Panc1 (cell line): ENCODE results near the gene BRD1. TPM values are rescaled to one million over a fixed set of nuclear protein-coding genes. Genes with fewer than 3 reads are reported as not detected.

Source experiments
- ATAC-seq: fragments of 200-7000 bp; cut with Tn5 transposase; 2 replicates; pipeline ENCODE4 v1.9.1; 2020; ENCODE audit warnings: mild to moderate bottlenecking, moderate library complexity
- BruUV-seq: library from RNA; stranded (reverse); fragments of 400-500 nt; replicated peaks from 2 replicates; lab custom pipeline; 2021; lab: Mats Ljungman, UMichigan
- CTCF ChIA-PET: fragments of 300-600 bp; sonication (Branson Sonifier 250); formaldehyde crosslinking; loops from one replicate; lab custom pipeline; 2022; ENCODE audit warnings: antibody characterized with exemption; lab: Charles Lee
- POLR2A ChIA-PET: fragments of 300-600 bp; sonication (Branson Sonifier 250); formaldehyde crosslinking; loops from one replicate; lab custom pipeline; 2022; ENCODE audit warnings: antibody characterized with exemption; lab: Charles Lee
- DNase-seq: peaks from one replicate; pipeline ENCODE4 v3.0.0-alpha.2; 2010; ENCODE audit warnings: low read depth, low spot score
- H3K27ac ChIP-seq: 2 replicates; pipeline ENCODE4 v1.5.1; 2011; ENCODE audit warnings: mild to moderate bottlenecking, low read length, inconsistent platforms
- H3K27me3 ChIP-seq: fragments of 200-500 bp; sonication (Bioruptor generic); 2 replicates; pipeline ENCODE4 v1.6.0; 2014; ENCODE audit warnings: low read length, inconsistent platforms; ENCODE audit not compliant: control insufficient read depth, insufficient read depth
- H3K36me3 ChIP-seq: fragments of 200-500 bp; sonication (Bioruptor generic); 2 replicates; pipeline ENCODE4 v1.5.1; 2014; ENCODE audit warnings: inconsistent platforms, mild to moderate bottlenecking, low read length, moderate library complexity; ENCODE audit not compliant: control insufficient read depth, insufficient read depth
- H3K4me1 ChIP-seq: 2 replicates; pipeline ENCODE4 v1.5.1; 2011; ENCODE audit warnings: inconsistent platforms, mild to moderate bottlenecking, low read length, moderate library complexity; ENCODE audit not compliant: control insufficient read depth, insufficient read depth
- H3K4me3 ChIP-seq, 2 experiments: 2 replicates each; pipeline ENCODE4 v1.5.1; 2011 to 2012; ENCODE audit warnings: low read depth in 2 of 2, low read length in 2 of 2, mild to moderate bottlenecking in 2 of 2, inconsistent platforms in 1 of 2, moderate library complexity in 1 of 2
- H3K9me3 ChIP-seq: fragments of 200-500 bp; sonication (Bioruptor generic); 2 replicates; pipeline ENCODE4 v1.5.1; 2014; ENCODE audit warnings: low read depth, mild to moderate bottlenecking, inconsistent platforms, low read length, moderate library complexity; ENCODE audit not compliant: control insufficient read depth, insufficient read depth
- POLR2AphosphoS5 ChIP-seq: IDR thresholded peaks from 2 replicates; pipeline ENCODE4 v1.6.1; 2012; ENCODE audit warnings: mild to moderate bottlenecking, low read depth, low read length, moderate library complexity
- SIN3A ChIP-seq: IDR thresholded peaks from 2 replicates; pipeline ENCODE4 v1.6.1; 2012; ENCODE audit warnings: low read depth, mild to moderate bottlenecking, low read length, moderate library complexity, borderline replicate concordance; ENCODE audit not compliant: insufficient read depth
- TCF7L2 ChIP-seq: IDR thresholded peaks from 2 replicates; pipeline ENCODE4 v1.6.1; 2011; ENCODE audit warnings: mild to moderate bottlenecking, low read depth, low read length, inconsistent platforms
- in situ Hi-C: cut with HindIII; loops from 2 replicates; pipeline ENCODE4 v1.10.0; 2016; ENCODE audit warnings: low sequenced_read_pairs, low pct_unique_long_range_greater_than_20kb
- intact Hi-C: fragments of 100-400 bp; cut with micrococcal nuclease; formaldehyde crosslinking; loops from one replicate; pipeline ENCODE4 v1.10.0; 2022; ENCODE audit not compliant: unreplicated experiment
- total RNA-seq: library from RNA; stranded (reverse); gene quantifications from one replicate; pipeline ENCODE4 v1.2.1, GENCODE V29; 2021; ENCODE audit not compliant: unreplicated experiment
- TF ChIP-seq, protein P1 (sequence below), 2 experiments: IDR thresholded peaks; 2 replicates each; pipeline ENCODE4 v1.6.1; 2011 to 2012; ENCODE audit warnings: low read depth in 2 of 2, control low read depth in 1 of 2, low read length in 1 of 2, mild to moderate bottlenecking in 1 of 2, moderate library complexity in 1 of 2; ENCODE audit not compliant: insufficient read depth in 1 of 2
- TF ChIP-seq, protein P2 (sequence below): fragments of 450-650 bp; IDR thresholded peaks from 2 replicates; pipeline ENCODE4 v1.5.1; 2017; ENCODE audit warnings: mild to moderate bottlenecking

BRD1 gene
- total RNA-seq, 1 experiment from 2014 or later: 24.0 TPM

DNA sequence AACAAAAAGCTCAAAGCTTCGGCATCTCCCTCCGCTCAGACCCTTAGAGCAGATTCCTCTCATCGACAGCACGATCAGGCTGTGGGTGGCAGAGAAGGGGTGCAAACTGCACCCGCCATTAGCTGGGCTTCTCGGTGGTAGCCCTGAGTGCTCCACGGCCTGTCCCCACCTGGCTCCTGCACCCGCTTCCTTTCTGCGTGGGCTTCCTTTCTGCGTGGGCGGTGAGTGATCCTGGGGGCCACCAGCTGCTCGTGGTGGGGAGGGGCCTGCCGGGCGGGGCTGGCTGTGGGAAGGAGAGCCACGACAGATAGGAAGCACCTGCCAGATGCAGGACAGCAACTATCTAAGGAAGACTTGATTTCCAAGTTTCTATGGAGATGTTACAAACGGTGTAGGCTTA is 55.0 kb downstream of the BRD1 start:
- POLR2A ChIA-PET: no interaction called here
- DNase-seq (no peak), ATAC-seq (no peak)
- CTCF ChIA-PET: no interaction called here
- H3K4me3 ChIP-seq: no peak overlapping the region
- H3K4me1 ChIP-seq: no peaks in the 10 kb centered on the region
- no TSS peak for BruUV-seq
- H3K27ac ChIP-seq: no peak overlapping the region
- H3K9me3 ChIP-seq: no peaks in the 10 kb centered on the region
- intact Hi-C loops: no loop called here
- no peaks in the 10 kb centered on the region for H3K27me3 ChIP-seq
- H3K36me3 ChIP-seq: peaks cover 4% of the 10 kb centered on the region; the same call in 1 of the 2 replicates
- in situ Hi-C loops: no loop called here
- TF ChIP-seq, protein P1, sequence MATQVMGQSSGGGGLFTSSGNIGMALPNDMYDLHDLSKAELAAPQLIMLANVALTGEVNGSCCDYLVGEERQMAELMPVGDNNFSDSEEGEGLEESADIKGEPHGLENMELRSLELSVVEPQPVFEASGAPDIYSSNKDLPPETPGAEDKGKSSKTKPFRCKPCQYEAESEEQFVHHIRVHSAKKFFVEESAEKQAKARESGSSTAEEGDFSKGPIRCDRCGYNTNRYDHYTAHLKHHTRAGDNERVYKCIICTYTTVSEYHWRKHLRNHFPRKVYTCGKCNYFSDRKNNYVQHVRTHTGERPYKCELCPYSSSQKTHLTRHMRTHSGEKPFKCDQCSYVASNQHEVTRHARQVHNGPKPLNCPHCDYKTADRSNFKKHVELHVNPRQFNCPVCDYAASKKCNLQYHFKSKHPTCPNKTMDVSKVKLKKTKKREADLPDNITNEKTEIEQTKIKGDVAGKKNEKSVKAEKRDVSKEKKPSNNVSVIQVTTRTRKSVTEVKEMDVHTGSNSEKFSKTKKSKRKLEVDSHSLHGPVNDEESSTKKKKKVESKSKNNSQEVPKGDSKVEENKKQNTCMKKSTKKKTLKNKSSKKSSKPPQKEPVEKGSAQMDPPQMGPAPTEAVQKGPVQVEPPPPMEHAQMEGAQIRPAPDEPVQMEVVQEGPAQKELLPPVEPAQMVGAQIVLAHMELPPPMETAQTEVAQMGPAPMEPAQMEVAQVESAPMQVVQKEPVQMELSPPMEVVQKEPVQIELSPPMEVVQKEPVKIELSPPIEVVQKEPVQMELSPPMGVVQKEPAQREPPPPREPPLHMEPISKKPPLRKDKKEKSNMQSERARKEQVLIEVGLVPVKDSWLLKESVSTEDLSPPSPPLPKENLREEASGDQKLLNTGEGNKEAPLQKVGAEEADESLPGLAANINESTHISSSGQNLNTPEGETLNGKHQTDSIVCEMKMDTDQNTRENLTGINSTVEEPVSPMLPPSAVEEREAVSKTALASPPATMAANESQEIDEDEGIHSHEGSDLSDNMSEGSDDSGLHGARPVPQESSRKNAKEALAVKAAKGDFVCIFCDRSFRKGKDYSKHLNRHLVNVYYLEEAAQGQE (IDR thresholded peaks at IDR 0.05; ENCODE audit: insufficient read depth in 1 of 2, low read depth in 2 of 2, low read length in 1 of 2): no peak

DNA sequence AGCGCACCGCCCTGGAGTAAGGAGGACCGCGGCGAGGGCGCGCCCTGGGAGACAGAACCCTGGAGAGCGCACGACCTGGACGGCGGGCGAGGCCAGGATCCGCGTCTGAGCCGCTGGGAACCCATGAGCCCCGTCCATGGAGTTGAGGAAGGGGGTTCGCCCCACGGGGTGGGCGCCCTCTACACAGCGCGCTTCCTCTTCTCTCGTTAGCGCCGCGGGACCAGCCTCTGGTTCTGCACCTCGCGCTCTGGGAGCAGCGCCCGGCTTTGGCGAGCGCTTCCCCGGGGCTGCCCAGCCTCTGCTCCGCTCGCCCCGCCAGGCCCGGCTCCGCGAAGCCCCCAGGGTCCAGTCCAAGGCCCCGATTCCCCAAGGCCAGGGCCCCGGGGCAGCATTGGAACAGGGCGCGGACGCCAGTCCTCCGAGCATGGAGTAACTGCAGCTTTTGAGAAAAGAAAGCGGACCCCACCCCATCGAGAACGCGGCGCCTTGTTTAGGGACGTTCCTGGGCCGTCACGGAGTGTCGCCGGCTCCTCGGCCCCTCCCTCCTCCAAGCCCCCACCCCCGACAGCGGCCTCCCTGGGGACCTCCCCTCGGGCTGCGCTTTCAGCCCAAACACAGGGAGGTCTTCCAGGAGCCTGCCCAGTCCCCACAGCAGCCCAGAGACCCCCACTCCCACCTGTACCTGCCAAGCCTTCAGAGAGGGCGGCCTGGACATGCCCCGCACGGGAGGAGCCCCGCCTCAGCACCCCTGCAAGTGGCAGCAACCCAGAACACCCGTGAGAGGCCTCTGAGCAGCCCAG is 56.2 kb downstream of the BRD1 start:
- H3K4me3 ChIP-seq: no peak overlapping the region
- in situ Hi-C loops: no loop called here
- peaks cover 4% of the 10 kb centered on the region; the same call in 1 of the 2 replicates for H3K36me3 ChIP-seq
- BruUV-seq: no TSS peak
- H3K4me1 ChIP-seq: no peaks in the 10 kb centered on the region
- H3K9me3 ChIP-seq: no peaks in the 10 kb centered on the region
- ChIA-PET POLR2A (no interaction called here), CTCF (no interaction called here)
- intact Hi-C loops: no loop called here
- ATAC-seq: no peak
- H3K27me3 ChIP-seq: no peaks in the 10 kb centered on the region
- TF ChIP-seq POLR2AphosphoS5 (no peak), TCF7L2 (no peak), SIN3A (no peak)
- TF ChIP-seq, protein P2, sequence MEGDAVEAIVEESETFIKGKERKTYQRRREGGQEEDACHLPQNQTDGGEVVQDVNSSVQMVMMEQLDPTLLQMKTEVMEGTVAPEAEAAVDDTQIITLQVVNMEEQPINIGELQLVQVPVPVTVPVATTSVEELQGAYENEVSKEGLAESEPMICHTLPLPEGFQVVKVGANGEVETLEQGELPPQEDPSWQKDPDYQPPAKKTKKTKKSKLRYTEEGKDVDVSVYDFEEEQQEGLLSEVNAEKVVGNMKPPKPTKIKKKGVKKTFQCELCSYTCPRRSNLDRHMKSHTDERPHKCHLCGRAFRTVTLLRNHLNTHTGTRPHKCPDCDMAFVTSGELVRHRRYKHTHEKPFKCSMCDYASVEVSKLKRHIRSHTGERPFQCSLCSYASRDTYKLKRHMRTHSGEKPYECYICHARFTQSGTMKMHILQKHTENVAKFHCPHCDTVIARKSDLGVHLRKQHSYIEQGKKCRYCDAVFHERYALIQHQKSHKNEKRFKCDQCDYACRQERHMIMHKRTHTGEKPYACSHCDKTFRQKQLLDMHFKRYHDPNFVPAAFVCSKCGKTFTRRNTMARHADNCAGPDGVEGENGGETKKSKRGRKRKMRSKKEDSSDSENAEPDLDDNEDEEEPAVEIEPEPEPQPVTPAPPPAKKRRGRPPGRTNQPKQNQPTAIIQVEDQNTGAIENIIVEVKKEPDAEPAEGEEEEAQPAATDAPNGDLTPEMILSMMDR: no peak
- TF ChIP-seq, protein P1 (IDR thresholded peaks at IDR 0.05; ENCODE audit: insufficient read depth in 1 of 2, low read depth in 2 of 2, low read length in 1 of 2): no peak
- no peak overlapping the region for H3K27ac ChIP-seq
- DNase-seq: no peak
